GM19025 (cell line): Measurements from ENCODE around the gene TLE1.
"Not testable (repeated sequence)": the region's sequence is repeated elsewhere in the genome, so short reads cannot be mapped to it uniquely, and the experiment has no call there.

Experiments used
- ATAC-seq: cut with Tn5 transposase; IDR thresholded peaks from one replicate; pipeline ENCODE4 v1.9.1; 2021; ENCODE audit warnings: mild to moderate bottlenecking, low read depth, moderate library complexity; ENCODE audit not compliant: unreplicated experiment

TLE1 gene

GRCh38 chr9:81689343-81690175, at the start of gene TLE1:
TLE1 (minus strand) TSS chr9:81689547; CDS start chr9:81688240, 1,307 bp downstream.
- ATAC-seq: peak; percentile 75

DNA sequence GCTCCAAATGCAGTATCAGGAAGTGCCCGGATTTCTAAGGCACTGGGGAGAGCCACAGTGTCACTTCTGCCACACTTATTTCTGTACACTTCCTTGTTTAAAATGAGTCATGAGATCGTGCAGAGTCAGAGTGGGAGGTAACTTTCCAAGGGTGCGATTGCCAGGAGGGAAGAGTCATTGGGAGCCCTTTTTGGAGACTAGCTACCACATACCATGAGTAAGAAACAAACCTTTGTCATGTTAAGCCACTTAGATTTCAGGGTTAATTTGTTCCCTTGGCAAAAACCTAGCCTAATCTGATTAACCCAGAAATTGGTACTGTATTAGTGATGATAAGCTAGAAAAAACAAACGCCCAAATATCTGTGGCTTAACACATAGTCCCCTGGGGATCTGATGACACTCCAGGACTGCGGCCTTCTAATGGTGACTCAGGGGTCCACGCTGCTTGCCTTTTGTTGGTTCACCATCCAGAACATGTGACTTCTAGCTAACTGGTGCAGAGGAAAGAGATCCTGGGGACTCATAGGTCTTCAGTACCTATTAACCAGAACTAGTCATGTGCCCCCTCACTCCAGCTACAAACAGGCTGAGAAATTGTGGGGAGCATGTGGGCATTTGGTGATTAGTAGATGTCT, 48.6 kb upstream of the TLE1 start:
- peak; percentile 64 for ATAC-seq

GRCh38 chr9:81730498-81730897, 41.2 kb upstream of the TLE1 start:
- not testable (repeated sequence) for ATAC-seq

- ATAC-seq: peak; percentile 69
These were observed 39.8 kb upstream of the TLE1 start for GRCh38 chr9:81729135-81729534.

GRCh38 chr9:81724242-81724889, 35.0 kb upstream of the TLE1 start:
- no peak for ATAC-seq

DNA sequence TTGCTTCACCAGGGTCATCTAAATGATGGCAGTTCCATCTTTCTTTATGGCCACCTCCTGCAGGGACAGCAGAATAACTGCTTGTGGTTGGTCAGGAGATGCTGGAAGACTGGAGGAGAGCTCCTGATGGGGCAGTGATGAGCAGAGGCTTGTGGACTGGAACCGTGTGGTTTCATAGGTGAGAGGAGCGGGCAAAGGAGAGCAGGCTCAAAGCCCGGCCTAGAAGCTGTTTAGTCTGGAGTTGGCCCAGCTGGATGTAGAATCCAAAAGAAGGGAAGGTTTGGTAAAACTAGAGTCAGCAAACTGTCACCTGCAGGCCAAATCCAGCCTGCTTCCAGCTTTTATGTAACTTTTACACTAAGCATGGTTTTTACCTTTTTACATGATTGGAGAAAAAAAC, 32.9 kb upstream of the TLE1 start:
- no peak for ATAC-seq

DNA sequence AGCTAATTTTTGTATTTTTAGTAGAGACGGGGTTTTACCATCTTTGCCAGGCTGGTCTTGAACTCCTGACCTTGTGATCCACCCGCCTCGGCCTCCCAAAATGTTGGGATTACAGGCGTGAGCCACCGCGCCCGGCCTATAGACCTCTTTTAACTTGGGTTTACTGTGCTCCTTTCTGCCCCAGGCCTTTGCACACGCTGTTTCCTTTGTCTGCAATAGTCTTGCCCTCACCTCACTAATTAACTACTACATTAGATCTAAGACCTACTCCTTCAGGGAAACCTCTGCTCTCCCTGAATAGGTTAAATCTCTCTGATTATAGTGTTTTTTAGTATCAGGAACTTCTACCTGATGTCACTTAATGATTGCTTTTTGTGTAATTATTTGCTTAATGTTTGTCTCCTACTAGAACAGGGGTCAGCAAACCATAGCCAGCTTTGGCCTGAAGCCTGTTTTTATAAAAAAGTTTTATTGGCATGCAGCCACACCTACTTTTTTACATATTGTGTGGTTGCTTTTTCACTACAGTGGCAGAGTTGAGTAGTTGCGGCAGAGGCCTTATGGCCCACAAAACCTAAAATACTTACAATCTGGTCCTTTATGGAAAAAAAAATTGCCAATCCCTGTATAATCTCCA, 31.2 kb upstream of the TLE1 start:
- ATAC-seq: no peak

DNA sequence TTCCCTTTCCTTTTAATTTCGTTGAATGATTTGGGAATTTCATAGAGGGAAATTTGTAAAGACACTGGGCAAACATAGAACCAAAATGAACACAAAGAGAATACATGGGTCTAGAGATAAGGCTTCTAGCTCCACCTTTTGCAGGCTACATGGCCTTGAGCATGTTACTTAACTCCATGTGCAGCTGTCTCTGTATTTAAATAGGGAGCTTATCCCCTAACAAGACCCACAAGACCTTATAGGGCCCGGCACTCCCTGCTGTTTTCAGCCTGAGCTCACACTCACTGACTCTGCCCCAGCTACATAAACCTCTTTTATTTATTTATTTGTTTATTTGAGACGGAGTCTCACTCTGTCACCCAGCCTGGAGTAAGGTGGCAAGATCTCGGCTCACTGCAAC, 30.6 kb upstream of the TLE1 start:
- ATAC-seq: no peak

DNA sequence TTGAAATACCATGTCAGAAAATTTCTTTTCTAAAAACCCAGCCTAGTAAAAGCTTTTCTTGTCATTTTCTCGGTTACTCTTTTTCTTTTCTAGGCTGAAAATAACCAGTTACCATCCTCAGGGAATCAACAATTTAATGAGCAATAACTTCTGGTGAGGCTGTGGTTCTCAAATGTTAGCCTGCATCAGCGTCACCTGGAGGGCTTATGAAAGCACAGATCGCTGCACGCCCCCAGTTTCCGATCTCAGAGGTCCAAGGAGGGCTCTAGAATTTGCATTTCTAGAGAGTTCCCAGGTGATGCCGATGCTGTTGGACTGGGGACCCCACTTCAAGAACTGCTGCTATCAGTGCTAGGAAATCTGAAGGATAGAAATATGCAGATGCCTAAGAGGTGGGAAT, 28.9 kb upstream of the TLE1 start:
- no peak for ATAC-seq

GRCh38 chr9:81717747-81718077, 28.4 kb upstream of the TLE1 start:
- ATAC-seq: no peak

DNA sequence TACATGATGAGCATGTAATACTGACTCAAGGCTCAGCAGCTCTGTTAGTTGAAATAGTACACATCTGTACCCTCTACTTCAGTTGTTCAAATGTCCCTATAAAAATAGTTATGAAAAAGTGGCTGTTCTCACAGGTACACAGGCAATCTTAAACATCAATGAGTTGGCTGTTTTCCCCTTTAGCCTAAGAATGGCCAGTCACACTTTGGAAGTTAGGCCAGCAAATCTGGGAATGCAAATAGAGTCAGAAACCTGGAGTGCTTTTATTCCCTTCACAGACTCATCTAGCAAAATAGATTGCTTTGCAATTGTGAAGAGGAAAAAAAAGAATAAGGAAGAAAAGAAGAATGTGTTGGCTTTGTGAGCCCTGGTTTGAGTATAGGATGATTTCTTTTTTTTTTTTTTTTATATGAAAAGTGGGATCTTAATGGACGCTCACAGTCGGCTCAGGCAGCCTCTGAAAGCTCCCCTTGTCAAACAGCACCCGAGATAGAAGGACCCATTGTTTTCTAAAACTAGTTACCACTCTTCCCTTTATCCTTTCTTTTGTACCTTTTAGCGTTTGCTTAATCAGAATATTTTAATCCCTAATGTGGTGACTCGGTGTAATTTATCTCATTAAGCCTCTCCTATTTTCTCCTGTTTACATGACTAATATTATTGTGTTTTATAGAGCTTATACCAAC, 27.9 kb upstream of the TLE1 start:
- ATAC-seq: no peak

DNA sequence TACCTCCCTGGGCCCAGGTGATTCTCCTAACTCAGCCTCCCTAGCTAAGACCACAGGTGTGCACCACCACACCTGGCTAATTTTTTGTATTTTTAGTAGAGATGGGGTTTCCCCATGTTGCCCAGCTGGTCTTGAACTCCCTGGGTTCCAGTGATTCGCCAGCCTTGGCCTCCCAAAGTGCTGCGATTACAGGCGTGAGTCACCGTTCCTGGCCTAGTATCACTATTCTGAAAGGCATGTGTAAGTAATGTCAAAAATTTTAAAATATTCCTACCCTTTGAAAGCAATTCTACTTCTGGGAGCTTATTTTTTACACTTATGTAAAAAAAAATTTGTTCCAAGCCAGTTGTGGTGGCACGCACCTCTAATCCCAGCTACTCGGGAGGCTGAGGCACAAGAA, 27.1 kb upstream of the TLE1 start:
- ATAC-seq: no peak

GRCh38 chr9:81705578-81705977, 16.2 kb upstream of the TLE1 start:
- no peak for ATAC-seq

- no peak for ATAC-seq
These were observed 5.2 kb upstream of the TLE1 start for GRCh38 chr9:81694541-81694940.

DNA sequence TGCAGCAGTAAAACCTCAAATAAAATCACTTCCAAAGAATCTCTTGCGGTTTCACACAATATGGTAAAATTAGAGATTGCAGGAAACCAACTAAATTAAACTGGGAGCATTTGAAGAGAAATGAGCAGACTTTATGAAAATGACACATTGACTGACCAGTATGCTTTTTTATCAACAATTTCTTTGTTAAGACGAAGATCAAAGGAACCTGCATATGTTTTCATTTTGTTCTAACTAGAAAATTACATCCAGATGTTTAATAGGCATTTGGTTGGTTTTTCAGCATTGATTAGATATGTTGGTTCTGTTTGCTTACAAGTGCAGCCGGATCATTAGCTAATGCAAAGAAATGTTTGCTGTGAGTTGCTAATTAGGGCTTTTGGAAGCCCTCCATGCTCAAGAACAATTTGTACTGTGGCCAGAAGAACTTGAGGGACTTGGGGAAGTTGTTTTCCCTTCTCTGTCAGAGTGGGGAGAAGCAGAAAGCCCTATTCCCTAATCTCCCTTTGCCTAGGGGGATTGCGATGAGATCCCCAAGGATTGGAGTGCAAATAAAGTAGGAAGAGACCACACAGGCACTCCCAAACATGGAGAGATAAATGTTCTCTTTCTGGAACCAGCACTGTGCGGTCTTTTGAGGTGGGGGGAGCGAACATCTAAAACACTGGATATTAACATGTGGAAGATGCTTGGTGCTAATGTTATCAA, 4.5 kb upstream of the TLE1 start:
- ATAC-seq: no peak

GRCh38 chr9:81690251-81690851, 1.0 kb upstream of the TLE1 start:
- ATAC-seq: no peak

- not testable (repeated sequence) for ATAC-seq
These were observed 329 bp downstream of the TLE1 start for GRCh38 chr9:81689093-81689342.

- ATAC-seq: peak; percentile 11
These were observed 870 bp downstream of the TLE1 start for GRCh38 chr9:81688262-81689092.
